Dermis blood vessel endothelial cell (primary cell): Measurements from ENCODE around the gene ZNF586. TPM values are rescaled to one million over a fixed set of nuclear protein-coding genes. Genes with fewer than 3 reads are reported as not detected.
A peak's percentile ranks its signal among the peaks of the same experiment; 100 is the strongest.
"Not testable (repeated sequence)": the region's sequence is repeated elsewhere in the genome, so short reads cannot be mapped to it uniquely, and the experiment has no call there.

Experiments
- DNase-seq: peaks from one replicate; pipeline ENCODE4 v3.0.0; 2010
- total RNA-seq: library from RNA; depleted of rRNA; stranded (reverse); fragments of >200 nt; gene quantifications from 2 replicates; pipeline ENCODE4 v1.2.3, GENCODE V29; 2014

The ZNF586 gene
- total RNA-seq, 1 donor from 2014 or later: 31.0 TPM

- DNase-seq: no peak
Observed at GRCh38 chr19:57800696-57801095, 31.2 kb downstream of the ZNF586 start.

GRCh38 chr19:57802269-57802668 lies 32.8 kb downstream of the ZNF586 start:
- DNase-seq: no peak

GRCh38 chr19:57803265-57803593 lies 33.8 kb downstream of the ZNF586 start:
- DNase-seq: no peak

- DNase-seq: peak; percentile 58
Observed at GRCh38 chr19:57803594-57804325, 34.3 kb downstream of the ZNF586 start.

- DNase-seq: no peak
Observed at GRCh38 chr19:57807541-57807940, 38.1 kb downstream of the ZNF586 start.

- DNase-seq: not testable (repeated sequence)
Observed at GRCh38 chr19:57810410-57811295, 41.2 kb downstream of the ZNF586 start.

DNA sequence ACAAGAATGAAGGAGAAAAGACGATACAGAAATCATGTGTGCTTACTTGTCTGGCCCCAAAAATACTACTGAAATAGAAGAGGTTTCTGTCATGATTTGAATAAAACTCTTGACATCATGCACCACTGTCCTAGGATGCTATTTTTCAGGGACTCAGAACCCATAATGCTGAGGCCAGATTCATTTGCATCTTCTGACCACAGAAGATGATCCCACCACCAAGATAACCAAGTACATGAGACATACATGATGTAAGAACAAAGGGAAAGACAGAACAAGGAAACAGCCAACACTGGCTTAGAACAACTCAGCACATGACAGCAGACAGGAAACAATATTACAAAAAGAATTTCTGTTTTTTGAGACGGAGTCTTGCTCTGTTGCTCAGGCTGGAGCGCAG lies 42.8 kb downstream of the ZNF586 start:
- DNase-seq: no peak

GRCh38 chr19:57812975-57813820 lies 43.7 kb downstream of the ZNF586 start:
- not testable (repeated sequence) for DNase-seq

DNA sequence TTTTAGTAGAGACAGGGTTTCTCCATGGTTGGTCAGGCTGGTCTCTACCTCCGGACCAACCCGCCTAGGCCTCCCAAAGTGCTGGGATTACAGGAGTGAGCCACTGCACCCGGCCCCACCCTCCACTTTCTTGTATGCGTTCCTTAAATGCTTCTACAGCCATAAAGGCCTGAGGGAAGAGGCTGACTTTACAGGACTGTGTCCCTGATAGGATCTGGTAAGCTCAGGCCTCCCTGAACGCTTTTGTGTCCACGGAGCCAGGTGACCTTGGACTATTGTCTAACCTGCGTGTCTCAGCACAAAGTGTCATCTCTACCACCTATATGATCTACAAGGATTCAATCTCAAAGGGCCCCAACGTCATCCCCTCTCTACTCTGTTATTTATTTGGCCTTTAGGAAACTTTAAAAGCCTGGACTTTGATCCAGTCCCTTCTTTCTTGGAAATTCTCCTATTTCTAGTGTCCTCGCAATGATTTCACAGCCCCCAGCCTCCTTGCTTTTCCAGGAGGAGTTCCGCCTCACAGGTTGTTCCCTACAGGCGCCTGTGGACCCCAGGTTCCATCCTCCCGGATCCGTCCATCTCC lies 44.5 kb downstream of the ZNF586 start:
- DNase-seq: no peak

- DNase-seq: peak; percentile 94
Observed at GRCh38 chr19:57814505-57815246, 45.2 kb downstream of the ZNF586 start, which contains the start of gene ZNF552. ZNF552 (minus strand) TSS chr19:57814913; CDS start chr19:57814743, 170 bp downstream.

- no peak for DNase-seq
Observed at GRCh38 chr19:57815247-57816075, 46.0 kb downstream of the ZNF586 start.

- no peak for DNase-seq
Observed at GRCh38 chr19:57816652-57817051, 47.2 kb downstream of the ZNF586 start.

GRCh38 chr19:57817976-57818375 lies 48.5 kb downstream of the ZNF586 start:
- DNase-seq: no peak

DNA sequence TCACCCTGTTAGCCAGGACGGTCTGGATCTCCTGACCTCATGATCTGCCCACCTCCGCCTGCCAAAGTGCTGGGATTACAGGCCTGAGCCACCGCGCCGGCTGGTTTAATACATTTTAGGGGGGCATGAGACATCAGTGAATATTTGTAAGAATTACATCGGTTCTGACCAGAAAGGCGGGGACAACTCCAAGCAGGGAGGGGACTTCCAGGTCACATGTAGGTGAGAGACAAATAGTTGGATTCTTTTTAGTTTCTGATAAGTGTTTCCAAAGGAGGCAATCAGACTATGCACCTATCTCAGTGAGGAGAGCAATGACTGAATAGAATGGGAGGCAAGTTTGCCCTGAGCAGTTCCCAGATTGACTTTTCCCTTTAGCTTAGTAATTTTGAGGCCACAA lies 48.9 kb downstream of the ZNF586 start:
- DNase-seq: no peak

DNA sequence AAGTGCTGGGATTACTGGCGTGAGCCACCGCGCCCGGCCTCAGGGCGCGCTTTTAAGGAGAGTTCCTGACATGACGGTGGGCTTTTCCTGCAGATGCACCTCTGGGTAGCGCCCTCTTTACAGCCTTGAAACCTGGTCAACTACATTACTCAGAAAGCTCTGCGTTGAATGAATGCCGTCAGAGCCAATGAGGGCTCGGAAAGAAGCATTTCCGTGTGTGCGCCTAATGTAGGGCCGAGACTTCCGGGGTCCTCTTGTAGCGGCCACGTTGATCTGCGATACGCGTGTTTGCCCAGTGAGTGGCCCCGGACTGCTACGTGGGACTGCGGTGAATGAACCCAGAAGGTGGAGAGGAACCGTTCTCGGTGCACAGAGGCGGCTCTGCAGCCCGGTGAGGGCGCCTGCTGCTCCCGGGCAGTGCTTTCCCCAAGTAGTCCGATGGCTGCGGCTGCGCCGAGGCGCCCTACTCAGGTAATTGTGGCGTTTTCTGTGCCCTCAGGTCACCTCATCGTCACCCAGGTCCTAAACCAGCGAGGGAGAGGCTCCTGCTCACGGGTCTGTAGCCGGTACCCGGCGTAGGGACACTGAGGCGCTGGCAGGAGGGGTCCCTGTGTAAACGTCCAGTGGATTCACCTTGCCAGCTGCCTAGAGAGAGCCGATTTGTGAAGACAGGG lies 50.1 kb downstream of the ZNF586 start:
- DNase-seq: peak; percentile 88

- no peak for DNase-seq
Observed at GRCh38 chr19:57820599-57820998, 51.1 kb downstream of the ZNF586 start.

GRCh38 chr19:57821095-57821494 lies 51.6 kb downstream of the ZNF586 start:
- DNase-seq: not testable (repeated sequence)

DNA sequence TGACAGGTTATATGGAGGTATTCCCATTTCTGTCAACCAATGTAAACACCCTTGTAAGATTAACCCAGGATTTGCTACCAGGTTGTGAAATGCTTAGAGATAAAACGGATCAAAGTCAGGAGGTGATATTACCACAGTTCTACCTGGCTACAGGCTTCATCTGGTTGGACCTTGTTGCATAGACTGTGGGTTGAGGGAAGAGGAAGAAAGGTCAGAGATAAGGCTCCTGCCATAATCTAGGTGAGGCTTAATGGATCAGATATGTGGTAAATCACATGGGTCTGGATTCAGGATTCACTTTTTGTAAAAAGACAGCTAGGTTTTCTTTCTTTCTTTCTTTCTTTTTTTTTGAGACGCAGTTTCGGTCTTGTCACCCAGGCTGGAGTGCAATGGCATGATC lies 52.0 kb downstream of the ZNF586 start:
- not testable (repeated sequence) for DNase-seq

DNA sequence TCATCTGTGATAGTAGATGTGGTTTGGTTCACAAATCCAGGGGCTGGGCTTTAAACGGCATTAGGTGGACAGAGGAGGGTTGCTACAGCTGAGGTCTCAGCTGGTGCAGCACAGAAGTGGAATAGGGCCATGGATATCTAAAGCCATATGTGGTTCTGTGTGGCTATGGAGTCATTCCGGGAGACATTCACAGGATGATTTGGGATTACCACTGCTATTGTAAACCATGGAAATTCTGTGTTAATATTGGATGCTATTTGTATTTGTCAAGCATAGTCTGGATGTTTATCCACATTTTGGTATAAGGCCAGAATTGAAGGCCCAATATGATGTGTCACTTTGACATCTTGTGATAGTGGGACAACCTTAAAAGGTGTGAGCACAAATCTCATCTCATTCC lies 53.7 kb downstream of the ZNF586 start:
- not testable (repeated sequence) for DNase-seq

DNA sequence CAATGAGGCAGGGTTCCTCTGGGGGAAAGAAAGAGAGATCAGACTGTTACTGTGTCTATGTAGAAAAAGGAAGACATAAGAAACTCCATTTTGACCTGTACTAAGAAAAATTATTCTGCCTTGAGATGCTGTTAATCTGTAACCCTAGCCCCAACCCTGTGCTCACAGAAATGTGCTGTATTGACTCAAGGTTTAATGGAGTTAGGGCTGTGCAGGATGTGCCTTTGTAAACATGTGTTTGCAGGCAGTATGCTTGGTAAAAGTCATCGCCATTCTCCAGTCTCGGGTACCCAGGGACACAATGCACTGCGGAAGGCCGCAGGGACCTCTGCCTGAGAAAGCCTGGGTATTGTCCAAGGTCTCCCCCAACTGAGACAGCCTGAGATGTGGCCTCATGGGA lies 54.1 kb downstream of the ZNF586 start:
- DNase-seq: not testable (repeated sequence)
